NOMO-1 treated with dmso at 0.1 percent for 144 hours (cell line): ENCODE results near the gene TANGO2.
"Not testable (repeated sequence)": the region's sequence is repeated elsewhere in the genome, so short reads cannot be mapped to it uniquely, and the experiment has no call there.

ENCODE experiments used
- DNase-seq: peaks from one replicate; lab custom pipeline; 2025; ENCODE audit not compliant: unreplicated experiment; lab: John Stamatoyannopoulos, UW

TANGO2 gene

DNA sequence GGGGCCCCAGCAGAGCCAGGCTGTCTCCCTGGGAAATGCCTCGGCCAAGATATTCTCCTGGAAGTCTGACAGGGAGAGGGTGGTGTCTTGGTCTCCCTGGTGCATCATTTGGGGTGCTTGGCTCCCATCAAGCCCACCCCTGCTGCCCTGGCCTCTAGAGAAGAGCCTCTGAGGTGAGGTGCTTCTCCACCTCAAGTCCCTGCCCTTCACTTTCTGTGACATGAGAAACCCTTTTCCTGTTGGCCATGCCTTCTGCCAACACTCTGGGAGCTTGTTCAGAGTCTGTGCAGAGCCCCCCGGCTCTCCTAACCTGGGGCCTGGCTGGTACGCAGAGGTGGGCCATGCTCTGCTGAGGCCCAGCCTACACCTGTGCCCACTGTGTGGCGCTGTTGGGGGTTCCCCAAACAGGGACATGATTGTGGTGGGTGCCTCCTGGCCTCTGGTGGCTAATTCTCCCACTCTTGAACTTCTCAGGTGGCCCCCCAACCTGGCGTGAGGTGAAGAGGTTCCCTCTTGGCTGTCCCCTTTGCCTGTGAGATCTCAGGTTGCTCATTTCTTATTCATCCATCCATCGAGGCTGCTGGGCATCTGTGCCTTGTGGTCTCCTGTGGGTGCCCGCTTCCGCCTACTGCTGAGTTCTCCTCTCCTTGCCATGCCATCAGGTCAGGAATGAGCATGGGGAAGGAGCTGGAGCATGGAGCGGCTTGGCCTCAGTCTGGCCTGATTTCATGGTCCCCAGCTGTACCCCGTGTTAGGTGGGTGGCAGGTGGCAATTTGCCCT lies 40.0 kb downstream of the TANGO2 start:
- DNase-seq, result no peak

DNA sequence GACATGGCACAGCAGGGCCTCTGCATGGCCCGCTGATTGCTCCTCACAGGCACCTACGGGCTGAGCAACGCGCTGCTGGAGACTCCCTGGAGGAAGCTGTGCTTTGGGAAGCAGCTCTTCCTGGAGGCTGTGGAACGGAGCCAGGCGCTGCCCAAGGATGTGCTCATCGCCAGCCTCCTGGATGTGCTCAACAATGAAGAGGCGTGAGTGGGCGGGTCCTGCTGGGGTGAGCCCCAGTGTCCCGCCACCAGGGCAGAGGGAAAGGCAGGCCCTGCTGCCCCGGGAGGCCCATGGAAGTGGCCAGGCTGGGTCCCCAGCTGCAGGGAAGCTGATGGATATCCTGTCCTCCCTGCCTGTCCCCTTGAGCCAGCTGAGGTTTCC lies 40.6 kb downstream of the TANGO2 start:
- DNase-seq, result no peak

DNA sequence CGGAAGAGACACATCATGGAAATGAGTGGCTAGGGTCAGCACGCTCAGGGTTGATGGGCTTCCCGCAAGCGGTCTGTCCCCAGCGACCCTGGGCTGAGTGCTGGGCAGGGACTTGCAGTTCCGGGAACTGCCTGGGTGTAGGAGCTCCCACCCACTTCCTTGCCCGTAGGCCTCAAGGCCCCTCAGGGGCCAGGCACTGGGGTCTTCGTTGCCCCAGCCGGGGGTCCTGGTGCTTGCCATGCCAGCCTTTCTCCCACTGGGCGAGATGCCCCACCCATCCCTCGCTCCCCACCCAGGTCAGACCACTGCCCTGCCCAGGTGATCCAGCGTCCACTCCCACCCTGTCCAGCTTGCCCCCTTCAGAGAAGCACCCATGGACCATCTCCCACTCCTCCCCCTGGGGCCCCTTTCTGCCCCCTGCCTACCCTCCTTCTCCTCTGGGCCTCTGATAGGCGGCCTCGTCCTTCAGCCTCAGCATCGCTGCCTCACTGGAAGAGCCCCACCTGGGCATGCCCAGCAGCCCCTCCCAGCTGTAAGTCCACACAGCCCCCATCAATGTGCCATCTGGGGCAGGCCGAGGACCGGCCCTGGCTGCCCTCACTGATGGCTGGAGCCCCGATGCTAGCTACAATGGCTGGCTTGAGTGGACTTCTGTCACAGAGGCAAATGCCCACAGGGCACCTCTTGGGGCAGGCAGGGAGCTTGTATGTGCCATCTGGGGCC lies 41.3 kb downstream of the TANGO2 start:
- DNase-seq, result no peak

DNA sequence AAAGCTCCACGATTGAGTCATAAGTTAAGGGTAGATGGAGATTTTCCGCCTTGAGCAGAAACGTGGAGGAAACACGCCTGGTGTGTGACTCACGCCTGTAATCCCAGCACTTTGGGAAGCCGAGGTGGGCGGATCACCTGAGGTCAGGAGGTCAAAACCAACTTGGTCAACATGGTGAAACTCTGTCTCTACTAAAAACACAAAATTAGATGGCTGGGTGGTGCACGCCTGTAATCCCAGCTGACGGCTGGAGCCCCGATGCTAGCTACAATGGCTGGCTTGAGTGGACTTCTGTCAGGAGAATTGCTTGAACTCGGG lies 41.8 kb downstream of the TANGO2 start:
- no peak for DNase-seq

DNA sequence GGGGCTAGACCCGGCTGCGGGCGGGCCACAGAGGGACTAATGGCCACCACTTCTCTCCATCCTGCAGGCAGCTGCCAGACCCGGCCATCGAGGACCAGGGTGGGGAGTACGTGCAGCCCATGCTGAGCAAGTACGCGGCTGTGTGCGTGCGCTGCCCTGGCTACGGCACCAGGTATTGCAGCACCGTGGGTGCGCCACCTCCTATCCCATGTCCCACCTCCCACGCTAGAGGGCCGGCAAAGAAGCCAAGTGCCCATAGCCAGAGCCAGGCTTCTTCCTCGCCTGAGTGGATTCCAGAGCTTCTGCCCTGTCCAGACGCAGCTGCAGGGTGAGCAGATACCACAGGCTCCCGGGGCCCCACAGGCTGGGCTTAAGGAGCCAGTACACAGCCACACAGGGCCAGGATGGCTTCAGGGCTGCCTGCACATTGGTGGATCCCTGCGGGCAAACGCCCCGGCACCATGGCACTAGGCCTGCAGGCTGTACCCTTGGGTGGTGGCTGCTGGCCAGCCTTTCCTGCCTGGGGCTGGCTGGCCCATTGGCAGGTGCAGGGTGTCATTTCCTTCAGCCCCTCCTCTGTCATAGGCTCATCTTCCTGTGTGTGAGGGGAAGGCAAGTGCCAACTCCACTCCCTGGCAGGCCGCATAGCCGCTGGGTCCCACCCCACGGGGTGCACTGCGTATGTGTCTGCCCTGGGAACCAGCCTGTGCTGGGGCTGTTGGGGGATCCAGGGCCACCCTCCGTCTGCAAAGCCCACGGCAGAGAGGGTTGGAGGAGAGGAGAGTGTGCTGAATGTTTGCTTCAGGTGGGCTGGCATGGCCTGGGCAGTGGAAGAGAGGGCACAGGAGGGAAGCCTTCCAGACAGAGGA lies 42.6 kb downstream of the TANGO2 start:
- DNase-seq, result no peak

DNA sequence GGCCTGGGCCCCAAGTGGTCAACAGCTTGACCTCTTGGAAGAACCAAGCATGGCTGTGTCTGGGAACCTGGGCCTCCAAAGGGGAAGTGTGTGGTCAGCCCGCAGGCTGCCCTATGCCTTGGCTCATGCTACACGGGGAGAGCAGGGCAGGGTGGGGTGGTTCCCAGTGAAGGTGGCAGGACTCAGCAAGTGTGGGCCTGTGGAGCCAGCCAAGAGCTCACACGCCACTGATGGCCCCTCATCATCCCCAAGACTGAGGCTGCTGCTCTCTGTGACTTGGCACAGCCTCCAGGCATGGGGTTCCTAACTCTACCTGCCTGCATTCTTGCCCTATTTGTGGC lies 43.2 kb downstream of the TANGO2 start:
- no peak for DNase-seq

DNA sequence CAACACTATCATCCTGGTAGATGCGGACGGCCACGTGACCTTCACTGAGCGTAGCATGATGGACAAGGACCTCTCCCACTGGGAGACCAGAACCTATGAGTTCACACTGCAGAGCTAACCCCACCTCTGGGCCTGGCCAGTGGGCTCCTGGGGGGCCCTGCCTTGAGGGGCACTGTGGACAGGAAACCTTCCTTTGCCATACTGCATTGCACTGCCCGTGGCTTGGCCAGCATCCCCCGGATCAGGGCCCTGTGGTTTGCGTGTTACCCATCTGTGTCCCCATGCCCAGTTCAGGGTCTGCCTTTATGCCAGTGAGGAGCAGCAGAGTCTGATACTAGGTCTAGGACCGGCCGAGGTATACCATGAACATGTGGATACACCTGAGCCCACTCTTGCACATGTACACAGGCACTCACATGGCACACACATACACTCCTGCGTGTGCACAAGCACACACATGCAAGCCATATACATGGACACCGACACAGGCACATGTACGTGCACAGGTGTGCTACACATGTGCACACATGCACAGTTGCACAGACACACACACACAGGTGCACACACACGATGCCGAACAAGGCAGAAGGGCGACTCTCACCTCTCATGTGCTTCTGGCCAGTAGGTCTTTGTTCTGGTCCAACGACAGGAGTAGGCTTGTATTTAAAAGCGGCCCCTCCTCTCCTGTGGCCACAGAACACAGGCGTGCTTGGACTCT lies 43.8 kb downstream of the TANGO2 start:
- no peak for DNase-seq

DNA sequence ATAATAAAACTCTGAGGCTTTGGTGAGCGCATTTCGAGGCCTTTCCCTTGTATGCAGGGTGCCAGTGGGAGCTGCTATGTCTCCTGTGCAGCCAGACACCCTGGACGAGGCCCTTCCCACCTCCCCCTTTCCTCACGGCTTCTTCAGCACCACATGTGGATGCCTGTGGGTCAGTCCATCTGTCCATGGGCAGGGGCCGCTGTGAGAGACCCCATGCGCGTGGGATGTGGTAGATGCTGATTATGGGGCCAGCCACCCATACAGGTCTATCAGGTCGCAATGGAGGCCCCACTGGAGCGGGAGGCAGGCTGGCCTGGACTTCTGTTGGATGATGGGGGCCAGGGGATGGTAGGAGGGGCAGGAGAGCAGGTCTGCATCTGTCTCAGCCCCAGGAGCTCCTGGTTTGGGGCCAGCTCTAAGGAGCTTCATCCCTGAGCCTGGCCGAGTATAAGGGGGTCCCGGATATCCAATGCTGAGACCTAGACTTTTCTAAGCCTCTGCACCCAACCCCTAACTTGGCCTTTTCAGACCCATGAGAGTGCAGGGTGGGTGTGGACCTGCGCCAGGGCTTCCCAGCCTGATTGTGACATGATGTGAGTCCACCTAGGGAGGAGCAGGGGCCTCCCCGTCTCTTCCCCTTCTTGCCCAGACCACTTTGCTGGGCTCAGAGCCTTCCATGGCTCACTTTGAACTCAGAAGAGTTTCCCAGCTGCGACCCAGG lies 45.1 kb downstream of the TANGO2 start:
- no peak for DNase-seq

DNA sequence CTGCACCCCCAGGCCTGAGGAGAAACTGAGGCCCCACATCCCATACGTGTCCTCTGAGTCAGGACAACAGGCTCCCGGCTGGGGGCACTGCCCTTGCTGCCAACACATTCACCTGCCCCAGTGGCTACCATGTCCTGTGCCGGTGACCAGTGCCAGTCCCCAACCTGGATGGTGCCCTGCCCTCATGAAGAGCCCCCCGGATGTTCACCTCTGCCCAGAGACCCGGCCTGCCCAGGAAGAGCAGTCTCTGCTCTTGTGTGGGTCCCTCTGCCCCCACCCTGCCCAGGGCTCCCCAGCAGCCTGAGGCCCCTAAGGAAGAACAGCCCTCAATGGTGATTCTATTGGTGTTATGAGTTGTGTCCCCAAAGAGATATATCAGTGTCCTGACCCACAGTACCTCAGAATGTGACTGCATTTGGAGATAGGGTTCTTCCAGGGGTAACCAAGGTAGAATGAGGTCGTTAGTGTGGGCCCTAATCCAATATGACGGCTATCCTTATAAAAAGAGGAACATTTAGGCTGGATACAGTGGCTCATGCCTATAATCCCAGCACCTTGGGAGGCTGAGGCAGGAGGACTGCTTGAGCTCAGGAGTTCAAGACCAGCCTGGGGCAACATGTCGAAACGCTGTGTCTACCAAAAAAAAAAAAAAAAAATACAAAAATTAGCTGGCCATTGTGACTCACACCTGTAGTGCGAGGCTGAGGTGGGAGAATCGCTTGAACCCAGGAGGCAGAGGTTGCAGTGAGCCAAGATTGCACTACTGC lies 45.9 kb downstream of the TANGO2 start:
- DNase-seq, result no peak

DNA sequence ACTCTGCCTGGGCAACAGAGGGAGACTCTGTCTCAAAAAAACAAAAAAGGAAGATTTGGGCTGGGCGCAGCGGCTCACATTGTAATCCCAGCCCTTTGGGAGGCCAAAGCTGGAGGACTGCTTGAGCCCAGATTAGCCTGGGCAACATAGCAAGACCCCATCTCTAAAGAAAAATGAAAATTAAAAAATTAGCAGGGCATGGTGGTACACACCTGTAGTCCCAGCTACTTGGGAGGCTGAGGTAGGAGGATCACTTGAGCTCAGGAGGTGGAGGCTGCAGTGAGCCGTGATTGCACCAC lies 46.4 kb downstream of the TANGO2 start:
- not testable (repeated sequence) for DNase-seq

DNA sequence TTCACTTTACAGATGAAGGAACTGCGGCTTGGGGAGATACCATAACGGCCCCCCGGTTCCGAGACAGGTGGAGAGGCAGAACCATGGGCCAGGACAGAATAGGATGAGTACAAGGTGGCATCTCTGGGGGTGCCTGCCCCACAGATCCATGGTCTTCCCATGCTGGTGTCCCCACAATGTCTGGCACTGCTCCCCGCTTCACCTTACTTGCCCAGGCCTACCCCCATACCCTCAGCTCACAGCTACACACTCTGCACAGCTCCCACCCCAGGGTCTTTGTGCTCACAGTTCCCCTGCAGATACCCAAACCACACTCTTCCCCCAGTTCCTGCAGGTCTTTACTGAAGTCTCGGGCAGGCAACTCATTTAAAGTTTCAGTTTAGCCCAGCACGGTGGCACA lies 47.7 kb downstream of the TANGO2 start:
- DNase-seq, result no peak

DNA sequence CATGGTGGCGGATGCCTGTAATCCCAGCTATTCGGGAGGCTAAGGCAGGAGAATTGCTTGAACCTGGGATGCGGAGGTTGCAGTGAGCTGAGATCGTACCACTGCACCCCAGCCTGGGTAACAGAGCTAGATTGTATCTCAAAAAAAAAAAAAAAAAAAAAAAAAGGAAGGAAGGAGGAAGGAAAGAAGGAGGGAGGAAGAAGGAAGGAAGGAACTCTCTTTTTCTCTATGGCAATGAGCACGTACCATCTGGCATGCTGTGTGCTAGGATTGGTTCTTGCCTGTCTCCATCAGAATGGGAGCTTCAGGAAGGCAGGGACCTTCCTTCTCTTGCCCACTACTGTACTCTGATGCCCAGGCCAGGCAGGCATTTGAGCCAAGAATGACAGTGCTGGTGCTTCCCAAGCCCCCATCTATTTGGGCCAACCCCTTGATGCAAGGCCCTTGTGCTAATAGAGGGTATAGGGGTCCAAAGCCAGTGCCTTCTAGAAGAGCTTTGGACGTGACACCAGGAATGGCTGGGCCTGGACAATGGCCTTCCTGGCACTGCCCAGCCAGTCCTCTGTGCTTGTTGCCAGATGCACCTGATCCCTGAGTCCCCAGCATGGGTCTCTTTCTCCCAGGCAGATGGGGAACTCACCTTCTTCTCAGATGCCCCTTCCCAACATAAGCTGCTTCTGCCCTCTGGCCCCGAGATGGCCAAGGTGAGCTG lies 48.6 kb downstream of the TANGO2 start:
- DNase-seq, result no peak

DNA sequence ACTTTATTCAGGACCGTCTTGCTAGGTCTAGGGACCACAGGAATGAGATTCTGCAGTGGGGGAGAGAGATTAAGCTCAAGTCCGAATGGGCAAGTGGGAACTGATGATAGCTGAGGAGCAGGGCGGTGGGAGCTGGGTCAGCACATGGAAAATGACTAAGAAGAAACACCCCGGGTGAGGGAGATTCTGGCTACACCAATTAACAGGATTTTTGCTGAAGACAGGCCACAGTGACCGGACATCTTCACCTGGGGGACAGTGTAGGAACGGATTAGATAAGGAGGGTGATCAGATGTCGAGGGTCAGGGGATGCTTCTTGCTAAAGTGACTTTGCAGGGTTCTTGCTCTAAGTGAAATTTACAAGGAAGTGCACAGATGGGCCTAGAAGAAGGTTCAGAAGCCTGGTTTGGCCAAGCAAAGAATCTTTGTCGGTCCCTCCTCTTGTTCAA lies 50.6 kb downstream of the TANGO2 start:
- DNase-seq, result no peak

DNA sequence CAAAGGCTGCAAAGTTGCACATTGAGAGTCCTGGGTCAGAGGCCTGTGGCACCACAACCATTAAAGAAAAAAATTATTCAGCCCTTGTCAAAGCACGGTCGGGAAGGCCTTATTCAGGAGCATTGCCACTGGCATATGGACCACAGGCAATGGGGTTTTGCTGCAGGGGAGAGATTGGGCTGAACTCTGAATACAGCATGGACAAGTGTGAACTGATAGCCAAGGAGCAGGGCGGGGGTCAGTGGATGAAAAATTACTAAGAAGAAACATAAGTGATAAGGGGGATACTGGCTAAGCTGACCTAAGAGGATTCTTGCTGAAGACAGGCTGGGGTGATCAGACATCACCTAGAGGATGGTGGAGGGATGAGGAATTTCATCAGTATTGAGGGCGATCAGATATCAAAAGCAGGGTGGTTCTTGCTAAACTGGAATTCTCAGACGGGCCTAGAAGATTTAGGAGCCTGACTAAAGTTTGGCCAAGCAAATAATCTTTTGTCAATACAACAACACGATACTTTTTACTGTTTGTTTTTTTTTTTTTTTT lies 55.8 kb downstream of the TANGO2 start:
- DNase-seq, result no peak

DNA sequence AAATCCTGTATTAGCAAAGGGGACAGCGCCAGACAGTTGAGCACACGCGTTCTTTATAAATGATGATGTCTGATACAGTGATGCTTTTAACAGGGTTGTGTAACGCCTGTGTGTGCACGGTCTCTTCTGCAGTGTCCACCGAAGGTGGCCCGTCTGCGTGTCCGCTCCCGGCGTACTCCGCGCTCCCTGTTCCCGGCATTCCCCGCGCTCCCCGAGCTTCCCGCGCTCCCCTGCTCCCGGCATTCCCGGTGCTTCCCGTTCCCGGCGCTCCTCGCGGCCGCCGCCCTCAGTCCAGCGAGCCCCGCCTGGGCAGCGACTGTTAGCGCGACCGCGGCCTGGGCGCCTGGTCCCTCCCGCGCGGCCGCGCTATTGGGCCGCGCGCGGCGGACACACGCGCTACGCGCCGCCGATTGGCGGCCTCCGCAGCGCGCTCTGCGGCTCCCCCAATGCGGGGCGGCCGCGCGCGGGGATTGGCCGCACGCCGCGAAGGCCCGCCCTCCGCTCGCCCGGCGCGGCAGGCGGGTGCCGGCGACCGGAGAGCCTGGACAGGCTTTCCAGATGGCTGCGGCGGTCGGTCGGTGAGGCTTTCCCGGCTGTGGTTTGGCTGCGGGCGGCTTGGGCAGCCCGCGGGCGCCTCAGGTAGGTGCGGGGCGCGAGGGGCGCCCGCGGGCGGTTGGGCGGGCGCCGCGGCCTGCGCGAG lies 59.0 kb downstream of the TANGO2 start, which contains the start of gene DGCR8:
Gene DGCR8, plus strand, starts transcription at position 497 of the 700 bp plus-strand sequence. CDS start 5,723 bp downstream, outside the sequence.
- DNase-seq, result peak; percentile 69

DNA sequence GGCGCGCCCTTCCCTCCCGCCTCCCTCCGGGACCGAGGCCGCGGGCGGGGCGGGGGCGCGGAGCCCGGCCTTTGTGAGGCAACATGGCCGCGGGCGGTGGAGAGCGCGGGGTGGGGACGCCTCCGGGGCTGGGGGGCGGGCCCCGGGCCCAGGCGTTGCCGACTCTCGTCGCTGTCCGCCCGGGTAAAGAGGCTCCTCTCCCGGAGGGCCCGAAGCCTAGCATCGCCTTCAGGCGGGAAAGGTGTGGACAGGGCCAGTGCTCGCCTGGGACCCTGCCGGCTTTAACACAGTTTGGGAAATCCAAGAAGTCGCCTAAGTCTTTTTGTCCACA lies 59.5 kb downstream of the TANGO2 start:
- DNase-seq, result peak; percentile 28

DNA sequence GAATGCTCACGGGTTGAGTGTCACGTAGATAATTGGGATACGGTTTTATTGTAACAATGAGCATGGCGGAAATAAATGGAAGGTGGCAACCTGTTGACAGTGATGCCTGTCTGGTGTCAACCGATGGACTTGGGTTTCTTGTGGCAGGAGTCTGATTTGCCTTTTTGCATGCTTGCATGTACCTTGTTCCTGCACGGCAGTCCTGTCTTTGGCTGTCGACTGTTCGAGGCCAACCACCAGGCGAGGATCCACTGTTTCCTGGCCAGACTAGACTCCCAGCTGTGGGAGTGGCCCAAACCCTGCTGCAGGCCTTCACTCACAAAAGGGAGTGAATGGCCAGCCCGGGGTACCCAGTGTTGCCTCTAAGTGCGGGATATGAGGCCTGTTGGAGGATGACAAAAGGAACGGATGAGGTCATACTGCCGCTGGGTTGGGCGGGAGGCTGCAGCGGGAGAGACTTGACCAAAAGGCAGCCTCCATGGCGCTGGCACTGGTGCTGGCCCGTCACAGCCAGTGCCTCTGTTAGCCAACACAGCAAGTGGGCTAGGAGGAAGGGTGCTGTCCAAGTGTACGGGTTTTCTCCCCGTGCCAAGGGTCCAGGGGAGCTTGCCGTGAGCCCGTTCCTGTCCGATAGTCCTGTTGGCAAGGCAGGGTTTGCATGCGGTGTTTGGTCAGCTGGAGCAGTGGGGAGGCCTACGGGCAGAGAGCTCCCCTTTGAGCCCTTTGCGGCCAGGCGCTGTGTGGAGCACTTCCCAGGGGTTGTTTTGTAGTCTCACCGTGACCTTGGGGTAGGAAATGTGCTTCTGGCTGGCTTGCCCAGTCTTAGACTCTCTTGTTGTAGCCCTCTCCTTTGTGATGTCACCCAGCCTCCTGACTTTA lies 60.1 kb downstream of the TANGO2 start:
- DNase-seq, result no peak
